NT2/D1 (cell line): Measurements from ENCODE around the gene PTPRT.

ENCODE experiments used
- SUZ12 ChIP-seq: IDR thresholded peaks from 2 replicates; pipeline ENCODE4 v1.6.1; 2011; ENCODE audit not compliant: insufficient read length, insufficient read depth; ENCODE audit errors: extremely low read depth
- ZNF274 ChIP-seq: IDR thresholded peaks from 2 replicates; pipeline ENCODE4 v1.6.1; 2011; ENCODE audit warnings: mild to moderate bottlenecking, low read depth, low read length

DNA sequence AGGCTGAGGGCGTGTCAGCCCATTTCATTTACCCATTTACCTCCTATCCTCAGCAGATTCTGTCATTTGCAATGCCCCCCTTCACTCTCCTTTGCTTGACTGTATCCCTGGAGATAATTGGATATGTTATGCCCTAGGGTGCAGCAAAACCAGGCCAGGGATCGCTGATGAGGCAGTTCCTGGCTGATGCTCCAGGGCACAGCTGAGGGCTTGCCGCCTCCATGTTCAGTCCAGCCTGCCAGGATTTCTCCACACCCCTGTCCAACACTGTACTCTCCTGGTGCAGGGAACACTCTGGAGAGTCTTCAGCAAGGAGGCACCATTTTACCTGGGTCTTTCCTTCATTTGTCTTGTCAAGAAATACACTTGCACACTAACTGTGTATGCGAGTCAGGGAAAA, 1039.5 kb downstream of the PTPRT start:
- TF ChIP-seq ZNF274: no peak
- TF ChIP-seq SUZ12: no peak
